Measurements from ENCODE around the gene DNAL1. TPM values are rescaled to one million over a fixed set of nuclear protein-coding genes. Genes with fewer than 3 reads are reported as not detected.
A peak's percentile ranks its signal among the peaks of the same experiment; 100 is the strongest.

DNAL1 gene
- total and polyA plus RNA-seq, 9 of the 15 experiments (the other 6 are each of a cell fraction or from before 2014, with no cell fraction given) = 1.6 to 11.7 (median 4.8) TPM

- peak; percentile 13 to 15 (median 15); a peak in 2 of 6 replicates for TF ChIP-seq CTCF (IDR thresholded peaks at IDR 0.05 in 2 of 3, conservative IDR thresholded peaks at IDR 0.05 in 1 of 3; ENCODE audit: insufficient read depth in 2 of 3, low read depth in 1 of 3, low read length in 3 of 3)
- peak; percentile 84 for TF ChIP-seq VEZF1 (CRISPR knock-in tag; IDR thresholded peaks at IDR 0.05)
- TF ChIP-seq ZBTB7A (IDR thresholded peaks at IDR 0.05; ENCODE audit: borderline replicate concordance, control insufficient read depth, low read depth, low read length) = peak; percentile 75
- peak; percentile 48; the same call in 1 of the 2 replicates for TF ChIP-seq EP400 (IDR thresholded peaks at IDR 0.05)
- TF ChIP-seq KLF16 (IDR thresholded peaks at IDR 0.05) = peak; percentile 61
- peak; percentile 96 for TF ChIP-seq JUND (IDR thresholded peaks at IDR 0.05; ENCODE audit: borderline replicate concordance, low read depth, low read length)
- peak; percentile 90; the same call in 1 of the 3 replicates for TF ChIP-seq JUND (tag; IDR thresholded peaks at IDR 0.05; ENCODE audit: borderline replicate concordance, low read depth, low read length)
- peak; percentile 87 for TF ChIP-seq MYNN (IDR thresholded peaks at IDR 0.05)
- no peak for TF ChIP-seq MYNN (CRISPR knock-in tag; IDR thresholded peaks at IDR 0.05)
- no peak for TF ChIP-seq RERE (CRISPR knock-in tag; IDR thresholded peaks at IDR 0.05; ENCODE audit: borderline replicate concordance)
- TF ChIP-seq ZNF277 (CRISPR knock-in tag; IDR thresholded peaks at IDR 0.05; ENCODE audit: borderline replicate concordance) = no peak
- TF ChIP-seq KAT8 (IDR thresholded peaks at IDR 0.05; ENCODE audit: low read depth) = no peak
- 0 out of 4 replicates have a peak, but pooled peaks have one; percentile 19 to 30 for TF ChIP-seq NRF1 (conservative IDR thresholded peaks at IDR 0.05 in 1 of 2, IDR thresholded peaks at IDR 0.05 in 1 of 2)
- peak; percentile 81 for TF ChIP-seq TAL1 (IDR thresholded peaks at IDR 0.05)
- peak; percentile 77 for TF ChIP-seq ETV5 (CRISPR knock-in tag; IDR thresholded peaks at IDR 0.05; ENCODE audit: low read depth)
- peak; percentile 92 for TF ChIP-seq CBFA2T3 (IDR thresholded peaks at IDR 0.05)
- TF ChIP-seq PRPF4 (IDR thresholded peaks at IDR 0.05; ENCODE audit: insufficient read depth, low read depth, low read length, poor library complexity, severe bottlenecking) = no peak
- TF ChIP-seq ATF7 (IDR thresholded peaks at IDR 0.05) = 0 out of 2 replicates have a peak, but pooled peaks have one; percentile 24
Observed at GRCh38 chr14:73741386-73741875, 96.6 kb downstream of the DNAL1 start (continued).

Measured in K562 (cell line).